GM23338 (cell line): ENCODE data around the gene CCDC144A.

ENCODE experiments used
- CREB1 ChIP-seq: fragments of 250-450 bp; sonication (Bioruptor Pico); IDR thresholded peaks from 2 replicates; pipeline ENCODE4 v1.5.0; 2020; ENCODE audit warnings: low read depth, mild to moderate bottlenecking, moderate library complexity
- EZH2 ChIP-seq: fragments of 200-600 bp; sonication (generic); IDR thresholded peaks from one replicate; pipeline ENCODE4 v1.8.0; 2017; ENCODE audit warnings: antibody characterized with exemption, mild to moderate bottlenecking, low read depth; ENCODE audit not compliant: unreplicated experiment
- EZH2phosphoT487 ChIP-seq: fragments of 200-600 bp; sonication (generic); IDR thresholded peaks from one replicate; pipeline ENCODE4 v1.8.1; 2018; ENCODE audit warnings: antibody characterized with exemption; ENCODE audit not compliant: unreplicated experiment
- NANOG ChIP-seq: IDR thresholded peaks from 2 replicates; pipeline ENCODE4 v1.6.1; 2016; ENCODE audit warnings: antibody characterized with exemption, borderline replicate concordance
- POLR2AphosphoS5 ChIP-seq: IDR thresholded peaks from 2 replicates; pipeline ENCODE4 v1.6.1; 2016; ENCODE audit warnings: antibody characterized with exemption, low read depth
- STAT1 ChIP-seq: IDR thresholded peaks from one replicate; pipeline ENCODE4 v1.6.1; 2016; ENCODE audit warnings: antibody characterized with exemption; ENCODE audit not compliant: unreplicated experiment
- ZNF114 ChIP-seq: fragments of 250-450 bp; sonication (Bioruptor Pico); IDR thresholded peaks from 2 replicates; pipeline ENCODE4 v1.5.0; 2020; ENCODE audit warnings: mild to moderate bottlenecking, moderate library complexity
- TF ChIP-seq, protein P1 (sequence below), 2 experiments: fragments of 200-600 bp in 1 of 2; sonication (generic) in 1 of 2; conservative IDR thresholded peaks; 2 replicates each; pipeline versions ENCODE4 v1.5.1 to v1.6.1; 2016 to 2017; ENCODE audit warnings: antibody characterized with exemption in 2 of 2, low read depth in 2 of 2, mild to moderate bottlenecking in 2 of 2, moderate library complexity in 1 of 2
- TF ChIP-seq, protein P2 (sequence below): IDR thresholded peaks from 2 replicates; pipeline ENCODE4 v1.6.1; 2016; ENCODE audit warnings: antibody characterized with exemption
- TF ChIP-seq, protein P3 (sequence below): IDR thresholded peaks from one replicate; pipeline ENCODE4 v1.6.1; 2018; ENCODE audit warnings: antibody characterized with exemption; ENCODE audit not compliant: unreplicated experiment

DNA sequence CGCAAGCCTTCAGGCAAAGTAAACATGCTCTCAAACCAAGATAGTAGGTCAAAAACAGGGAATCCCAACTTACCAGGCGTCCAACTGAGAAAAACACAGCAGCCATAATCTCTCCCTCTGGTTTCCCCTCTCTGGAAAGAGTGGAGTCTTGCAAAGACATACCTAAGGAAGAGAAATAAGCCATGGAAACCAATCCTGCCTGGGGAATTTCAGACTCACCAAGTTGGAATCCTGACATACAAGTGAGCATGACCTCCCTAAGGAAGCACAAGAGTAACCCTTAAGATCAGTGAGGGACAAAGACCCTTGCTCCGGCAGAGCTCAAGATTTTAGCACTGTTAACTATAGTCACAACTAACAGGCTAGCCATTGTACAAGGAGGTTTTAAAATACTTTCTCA, 40.5 kb upstream of the CCDC144A start:
- TF ChIP-seq, protein P1, sequence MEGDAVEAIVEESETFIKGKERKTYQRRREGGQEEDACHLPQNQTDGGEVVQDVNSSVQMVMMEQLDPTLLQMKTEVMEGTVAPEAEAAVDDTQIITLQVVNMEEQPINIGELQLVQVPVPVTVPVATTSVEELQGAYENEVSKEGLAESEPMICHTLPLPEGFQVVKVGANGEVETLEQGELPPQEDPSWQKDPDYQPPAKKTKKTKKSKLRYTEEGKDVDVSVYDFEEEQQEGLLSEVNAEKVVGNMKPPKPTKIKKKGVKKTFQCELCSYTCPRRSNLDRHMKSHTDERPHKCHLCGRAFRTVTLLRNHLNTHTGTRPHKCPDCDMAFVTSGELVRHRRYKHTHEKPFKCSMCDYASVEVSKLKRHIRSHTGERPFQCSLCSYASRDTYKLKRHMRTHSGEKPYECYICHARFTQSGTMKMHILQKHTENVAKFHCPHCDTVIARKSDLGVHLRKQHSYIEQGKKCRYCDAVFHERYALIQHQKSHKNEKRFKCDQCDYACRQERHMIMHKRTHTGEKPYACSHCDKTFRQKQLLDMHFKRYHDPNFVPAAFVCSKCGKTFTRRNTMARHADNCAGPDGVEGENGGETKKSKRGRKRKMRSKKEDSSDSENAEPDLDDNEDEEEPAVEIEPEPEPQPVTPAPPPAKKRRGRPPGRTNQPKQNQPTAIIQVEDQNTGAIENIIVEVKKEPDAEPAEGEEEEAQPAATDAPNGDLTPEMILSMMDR (conservative IDR thresholded peaks at IDR 0.05; ENCODE audit: low read depth in 2 of 2), result no peak
- TF ChIP-seq EZH2 (no peak), POLR2AphosphoS5 (no peak), EZH2phosphoT487 (no peak), STAT1 (no peak), ZNF114 (no peak), CREB1 (CRISPR knock-in tag) (no peak), NANOG (no peak)
- TF ChIP-seq, protein P2, sequence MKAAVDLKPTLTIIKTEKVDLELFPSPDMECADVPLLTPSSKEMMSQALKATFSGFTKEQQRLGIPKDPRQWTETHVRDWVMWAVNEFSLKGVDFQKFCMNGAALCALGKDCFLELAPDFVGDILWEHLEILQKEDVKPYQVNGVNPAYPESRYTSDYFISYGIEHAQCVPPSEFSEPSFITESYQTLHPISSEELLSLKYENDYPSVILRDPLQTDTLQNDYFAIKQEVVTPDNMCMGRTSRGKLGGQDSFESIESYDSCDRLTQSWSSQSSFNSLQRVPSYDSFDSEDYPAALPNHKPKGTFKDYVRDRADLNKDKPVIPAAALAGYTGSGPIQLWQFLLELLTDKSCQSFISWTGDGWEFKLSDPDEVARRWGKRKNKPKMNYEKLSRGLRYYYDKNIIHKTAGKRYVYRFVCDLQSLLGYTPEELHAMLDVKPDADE, result no peak
- TF ChIP-seq, protein P3, sequence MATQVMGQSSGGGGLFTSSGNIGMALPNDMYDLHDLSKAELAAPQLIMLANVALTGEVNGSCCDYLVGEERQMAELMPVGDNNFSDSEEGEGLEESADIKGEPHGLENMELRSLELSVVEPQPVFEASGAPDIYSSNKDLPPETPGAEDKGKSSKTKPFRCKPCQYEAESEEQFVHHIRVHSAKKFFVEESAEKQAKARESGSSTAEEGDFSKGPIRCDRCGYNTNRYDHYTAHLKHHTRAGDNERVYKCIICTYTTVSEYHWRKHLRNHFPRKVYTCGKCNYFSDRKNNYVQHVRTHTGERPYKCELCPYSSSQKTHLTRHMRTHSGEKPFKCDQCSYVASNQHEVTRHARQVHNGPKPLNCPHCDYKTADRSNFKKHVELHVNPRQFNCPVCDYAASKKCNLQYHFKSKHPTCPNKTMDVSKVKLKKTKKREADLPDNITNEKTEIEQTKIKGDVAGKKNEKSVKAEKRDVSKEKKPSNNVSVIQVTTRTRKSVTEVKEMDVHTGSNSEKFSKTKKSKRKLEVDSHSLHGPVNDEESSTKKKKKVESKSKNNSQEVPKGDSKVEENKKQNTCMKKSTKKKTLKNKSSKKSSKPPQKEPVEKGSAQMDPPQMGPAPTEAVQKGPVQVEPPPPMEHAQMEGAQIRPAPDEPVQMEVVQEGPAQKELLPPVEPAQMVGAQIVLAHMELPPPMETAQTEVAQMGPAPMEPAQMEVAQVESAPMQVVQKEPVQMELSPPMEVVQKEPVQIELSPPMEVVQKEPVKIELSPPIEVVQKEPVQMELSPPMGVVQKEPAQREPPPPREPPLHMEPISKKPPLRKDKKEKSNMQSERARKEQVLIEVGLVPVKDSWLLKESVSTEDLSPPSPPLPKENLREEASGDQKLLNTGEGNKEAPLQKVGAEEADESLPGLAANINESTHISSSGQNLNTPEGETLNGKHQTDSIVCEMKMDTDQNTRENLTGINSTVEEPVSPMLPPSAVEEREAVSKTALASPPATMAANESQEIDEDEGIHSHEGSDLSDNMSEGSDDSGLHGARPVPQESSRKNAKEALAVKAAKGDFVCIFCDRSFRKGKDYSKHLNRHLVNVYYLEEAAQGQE, result no peak
